H1 (cell line): ENCODE measurements around the gene KCNH1. TPM values are rescaled to one million over a fixed set of nuclear protein-coding genes. Genes with fewer than 3 reads are reported as not detected.

Source experiments
- BACH1 ChIP-seq: IDR thresholded peaks from 2 replicates; pipeline ENCODE4 v1.6.1; 2012; ENCODE audit warnings: low read length, improper control_type of control experiment
- CBX8 ChIP-seq: fragments of 300-800, 300-1000 bp; sonication (generic); IDR thresholded peaks from 2 replicates; pipeline ENCODE4 v1.7.1; 2016; ENCODE audit warnings: low read depth, low read length, borderline replicate concordance
- KDM4A ChIP-seq: IDR thresholded peaks from one replicate; pipeline ENCODE4 v1.7.1; 2012; ENCODE audit warnings: low read depth, mild to moderate bottlenecking, moderate library complexity, low read length, inconsistent platforms; ENCODE audit not compliant: severe bottlenecking
- PHF8 ChIP-seq: fragments of 200-600 bp; sonication (generic); conservative IDR thresholded peaks from 2 replicates; pipeline ENCODE4 v1.7.1; 2012; ENCODE audit warnings: low read depth, mild to moderate bottlenecking, inconsistent platforms, low read length, moderate library complexity
- SP1 ChIP-seq: IDR thresholded peaks from 2 replicates; pipeline ENCODE4 v1.6.1; 2011; ENCODE audit warnings: low read depth, low read length
- SRF ChIP-seq: IDR thresholded peaks from 2 replicates; pipeline ENCODE4 v1.6.1; 2011; ENCODE audit warnings: mild to moderate bottlenecking, low read depth, low read length, moderate library complexity
- TAF7 ChIP-seq: optimal IDR thresholded peaks from 2 replicates; pipeline ENCODE3; 2011; ENCODE audit warnings: low read depth, mild to moderate bottlenecking, inconsistent platforms, low read length, moderate library complexity, borderline replicate concordance
- USF2 ChIP-seq: IDR thresholded peaks from 2 replicates; pipeline ENCODE4 v1.6.1; 2011; ENCODE audit warnings: low read length, improper control_type of control experiment
- polyA plus RNA-seq, 7 experiments: library from polyadenylated mRNA; depleted of rRNA in 3 of 7; stranded (reverse) in 5 of 7; unstranded in 2 of 7; fragments of >200 nt in 5 of 7; fragments of 200-250 nt in 2 of 7; gene quantifications; 1 replicate in 5 of 7; 2 replicates in 1 of 7; 4 replicates in 1 of 7; pipeline versions ENCODE4 v1.2.1 to v1.2.3, GENCODE V29; 2011 to 2013; ENCODE audit warnings: missing spikeins in 2 of 7, mixed read lengths in 2 of 7
- total RNA-seq: library from RNA; stranded (reverse); fragmentation: NEBNext Ultra II Directional; extraction: Animal tissue kit (Norgen Biotek cat#: 25700); gene quantifications from 2 replicates; pipeline ENCODE4 v1.2.1, GENCODE V29; 2021
- TF ChIP-seq, protein P1 (sequence below): fragments of 300-600 bp; sonication (generic); IDR thresholded peaks from 2 replicates; pipeline ENCODE4 v1.7.1; 2012; ENCODE audit warnings: low read length, moderate library complexity, mild to moderate bottlenecking, inconsistent platforms; ENCODE audit not compliant: insufficient replicate concordance

Gene KCNH1
- total and polyA plus RNA-seq, 2 of the 8 experiments (the other 6 are each of a cell fraction or from before 2014, with no cell fraction given) = 0.27 to 0.34 TPM

DNA sequence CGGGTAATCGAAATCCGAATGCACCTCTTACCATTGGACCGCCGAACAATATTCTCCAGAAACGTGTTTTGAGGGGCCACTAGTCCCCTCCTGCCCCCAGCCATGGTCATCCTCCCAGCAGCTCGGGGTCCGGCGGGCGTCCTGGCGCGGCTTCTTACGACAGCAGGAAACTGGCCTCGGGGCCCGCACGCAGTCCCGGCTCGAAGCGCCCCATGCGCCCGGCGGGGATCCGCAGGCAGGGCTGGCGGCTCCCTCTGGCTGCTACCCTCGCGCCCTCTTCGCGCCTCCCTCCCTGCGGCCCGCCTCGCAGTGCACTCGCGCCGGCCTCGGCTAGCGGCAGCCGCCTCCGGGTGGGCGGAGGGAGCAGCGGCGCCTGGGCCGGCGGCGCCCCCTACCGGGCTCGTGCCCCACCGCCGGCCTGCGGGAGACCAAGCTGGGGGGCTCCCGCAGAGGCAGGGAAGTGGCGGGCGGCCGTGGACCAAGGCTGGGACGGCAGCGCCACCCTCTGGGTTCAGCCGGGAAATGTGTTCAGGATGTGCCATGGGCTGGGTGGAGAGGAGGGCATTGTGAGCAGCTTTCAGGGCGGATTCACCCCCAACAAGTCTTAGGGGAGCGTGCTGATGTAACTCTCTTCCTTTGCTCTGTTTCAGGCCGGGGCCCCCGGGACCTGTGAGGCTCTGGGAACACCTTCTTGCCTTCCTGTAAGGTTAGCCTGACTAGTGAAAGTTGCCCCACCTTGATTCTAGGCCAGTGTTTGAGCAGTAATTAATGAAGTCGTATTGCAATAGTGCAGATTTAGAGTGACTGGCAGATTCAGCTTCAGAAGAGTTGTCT lies at the start of gene KCNH1 (continued):
- TF ChIP-seq, protein P1, sequence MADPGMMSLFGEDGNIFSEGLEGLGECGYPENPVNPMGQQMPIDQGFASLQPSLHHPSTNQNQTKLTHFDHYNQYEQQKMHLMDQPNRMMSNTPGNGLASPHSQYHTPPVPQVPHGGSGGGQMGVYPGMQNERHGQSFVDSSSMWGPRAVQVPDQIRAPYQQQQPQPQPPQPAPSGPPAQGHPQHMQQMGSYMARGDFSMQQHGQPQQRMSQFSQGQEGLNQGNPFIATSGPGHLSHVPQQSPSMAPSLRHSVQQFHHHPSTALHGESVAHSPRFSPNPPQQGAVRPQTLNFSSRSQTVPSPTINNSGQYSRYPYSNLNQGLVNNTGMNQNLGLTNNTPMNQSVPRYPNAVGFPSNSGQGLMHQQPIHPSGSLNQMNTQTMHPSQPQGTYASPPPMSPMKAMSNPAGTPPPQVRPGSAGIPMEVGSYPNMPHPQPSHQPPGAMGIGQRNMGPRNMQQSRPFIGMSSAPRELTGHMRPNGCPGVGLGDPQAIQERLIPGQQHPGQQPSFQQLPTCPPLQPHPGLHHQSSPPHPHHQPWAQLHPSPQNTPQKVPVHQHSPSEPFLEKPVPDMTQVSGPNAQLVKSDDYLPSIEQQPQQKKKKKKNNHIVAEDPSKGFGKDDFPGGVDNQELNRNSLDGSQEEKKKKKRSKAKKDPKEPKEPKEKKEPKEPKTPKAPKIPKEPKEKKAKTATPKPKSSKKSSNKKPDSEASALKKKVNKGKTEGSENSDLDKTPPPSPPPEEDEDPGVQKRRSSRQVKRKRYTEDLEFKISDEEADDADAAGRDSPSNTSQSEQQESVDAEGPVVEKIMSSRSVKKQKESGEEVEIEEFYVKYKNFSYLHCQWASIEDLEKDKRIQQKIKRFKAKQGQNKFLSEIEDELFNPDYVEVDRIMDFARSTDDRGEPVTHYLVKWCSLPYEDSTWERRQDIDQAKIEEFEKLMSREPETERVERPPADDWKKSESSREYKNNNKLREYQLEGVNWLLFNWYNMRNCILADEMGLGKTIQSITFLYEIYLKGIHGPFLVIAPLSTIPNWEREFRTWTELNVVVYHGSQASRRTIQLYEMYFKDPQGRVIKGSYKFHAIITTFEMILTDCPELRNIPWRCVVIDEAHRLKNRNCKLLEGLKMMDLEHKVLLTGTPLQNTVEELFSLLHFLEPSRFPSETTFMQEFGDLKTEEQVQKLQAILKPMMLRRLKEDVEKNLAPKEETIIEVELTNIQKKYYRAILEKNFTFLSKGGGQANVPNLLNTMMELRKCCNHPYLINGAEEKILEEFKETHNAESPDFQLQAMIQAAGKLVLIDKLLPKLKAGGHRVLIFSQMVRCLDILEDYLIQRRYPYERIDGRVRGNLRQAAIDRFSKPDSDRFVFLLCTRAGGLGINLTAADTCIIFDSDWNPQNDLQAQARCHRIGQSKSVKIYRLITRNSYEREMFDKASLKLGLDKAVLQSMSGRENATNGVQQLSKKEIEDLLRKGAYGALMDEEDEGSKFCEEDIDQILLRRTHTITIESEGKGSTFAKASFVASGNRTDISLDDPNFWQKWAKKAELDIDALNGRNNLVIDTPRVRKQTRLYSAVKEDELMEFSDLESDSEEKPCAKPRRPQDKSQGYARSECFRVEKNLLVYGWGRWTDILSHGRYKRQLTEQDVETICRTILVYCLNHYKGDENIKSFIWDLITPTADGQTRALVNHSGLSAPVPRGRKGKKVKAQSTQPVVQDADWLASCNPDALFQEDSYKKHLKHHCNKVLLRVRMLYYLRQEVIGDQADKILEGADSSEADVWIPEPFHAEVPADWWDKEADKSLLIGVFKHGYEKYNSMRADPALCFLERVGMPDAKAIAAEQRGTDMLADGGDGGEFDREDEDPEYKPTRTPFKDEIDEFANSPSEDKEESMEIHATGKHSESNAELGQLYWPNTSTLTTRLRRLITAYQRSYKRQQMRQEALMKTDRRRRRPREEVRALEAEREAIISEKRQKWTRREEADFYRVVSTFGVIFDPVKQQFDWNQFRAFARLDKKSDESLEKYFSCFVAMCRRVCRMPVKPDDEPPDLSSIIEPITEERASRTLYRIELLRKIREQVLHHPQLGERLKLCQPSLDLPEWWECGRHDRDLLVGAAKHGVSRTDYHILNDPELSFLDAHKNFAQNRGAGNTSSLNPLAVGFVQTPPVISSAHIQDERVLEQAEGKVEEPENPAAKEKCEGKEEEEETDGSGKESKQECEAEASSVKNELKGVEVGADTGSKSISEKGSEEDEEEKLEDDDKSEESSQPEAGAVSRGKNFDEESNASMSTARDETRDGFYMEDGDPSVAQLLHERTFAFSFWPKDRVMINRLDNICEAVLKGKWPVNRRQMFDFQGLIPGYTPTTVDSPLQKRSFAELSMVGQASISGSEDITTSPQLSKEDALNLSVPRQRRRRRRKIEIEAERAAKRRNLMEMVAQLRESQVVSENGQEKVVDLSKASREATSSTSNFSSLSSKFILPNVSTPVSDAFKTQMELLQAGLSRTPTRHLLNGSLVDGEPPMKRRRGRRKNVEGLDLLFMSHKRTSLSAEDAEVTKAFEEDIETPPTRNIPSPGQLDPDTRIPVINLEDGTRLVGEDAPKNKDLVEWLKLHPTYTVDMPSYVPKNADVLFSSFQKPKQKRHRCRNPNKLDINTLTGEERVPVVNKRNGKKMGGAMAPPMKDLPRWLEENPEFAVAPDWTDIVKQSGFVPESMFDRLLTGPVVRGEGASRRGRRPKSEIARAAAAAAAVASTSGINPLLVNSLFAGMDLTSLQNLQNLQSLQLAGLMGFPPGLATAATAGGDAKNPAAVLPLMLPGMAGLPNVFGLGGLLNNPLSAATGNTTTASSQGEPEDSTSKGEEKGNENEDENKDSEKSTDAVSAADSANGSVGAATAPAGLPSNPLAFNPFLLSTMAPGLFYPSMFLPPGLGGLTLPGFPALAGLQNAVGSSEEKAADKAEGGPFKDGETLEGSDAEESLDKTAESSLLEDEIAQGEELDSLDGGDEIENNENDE = no peak
- TF ChIP-seq KDM4A (peak; percentile 95), CBX8 (no peak), SRF (0 out of 2 replicates have a peak, but pooled peaks have one; percentile 10), TAF7 (peak; percentile 92), USF2 (no peak), PHF8 (no peak), BACH1 (no peak), SP1 (no peak)
